Smooth muscle cell (in vitro differentiated cells): ENCODE data around the gene GPR148. TPM values are rescaled to one million over a fixed set of nuclear protein-coding genes. Genes with fewer than 3 reads are reported as not detected.

Experiments
- DNase-seq: peaks from one replicate; lab custom pipeline; 2025; ENCODE audit not compliant: unreplicated experiment; lab: John Stamatoyannopoulos, UW
- H2AFZ ChIP-seq: fragments of 200-600 bp; sonication (generic); 2 replicates; pipeline ENCODE4 v1.6.0; 2016; ENCODE audit warnings: antibody characterized with exemption, low read depth, mild to moderate bottlenecking
- H3F3A ChIP-seq: fragments of 200-600 bp; sonication (generic); 2 replicates; pipeline ENCODE4 v1.6.0; 2017; ENCODE audit warnings: antibody characterized with exemption, low read depth
- H3K27ac ChIP-seq: fragments of 200-600 bp; sonication (generic); 2 replicates; pipeline ENCODE4 v1.5.1; 2016; ENCODE audit warnings: low read depth, mild to moderate bottlenecking
- H3K27me3 ChIP-seq: fragments of 200-600 bp; sonication (generic); 2 replicates; pipeline ENCODE4 v1.6.1; 2016; ENCODE audit warnings: low read depth, mild to moderate bottlenecking
- H3K36me3 ChIP-seq: fragments of 200-600 bp; sonication (generic); 2 replicates; pipeline ENCODE4 v1.5.1; 2016; ENCODE audit warnings: low read depth
- H3K4me1 ChIP-seq: fragments of 200-600 bp; sonication (generic); 2 replicates; pipeline ENCODE4 v1.5.1; 2016; ENCODE audit warnings: low read depth
- H3K4me2 ChIP-seq: fragments of 200-600 bp; sonication (generic); 2 replicates; pipeline ENCODE4 v1.6.0; 2016; ENCODE audit warnings: mild to moderate bottlenecking
- H3K4me3 ChIP-seq: fragments of 200-600 bp; sonication (generic); 2 replicates; pipeline ENCODE4 v1.5.1; 2016; ENCODE audit warnings: mild to moderate bottlenecking
- H3K79me2 ChIP-seq: fragments of 200-600 bp; sonication (generic); 2 replicates; pipeline ENCODE4 v1.6.0; 2016; ENCODE audit warnings: low read depth, mild to moderate bottlenecking
- H3K9ac ChIP-seq: fragments of 200-600 bp; sonication (generic); 2 replicates; pipeline ENCODE4 v1.6.0; 2016; ENCODE audit warnings: low read depth
- H3K9me3 ChIP-seq: fragments of 200-600 bp; sonication (generic); replicated peaks from 2 replicates; pipeline ENCODE4 v1.5.1; 2016; ENCODE audit warnings: low read depth
- H4K20me1 ChIP-seq: fragments of 200-600 bp; sonication (generic); 2 replicates; pipeline ENCODE4 v1.6.0; 2016; ENCODE audit warnings: low read depth
- WGBS: methylation state at CpG from one replicate; pipeline ENCODE4 v1.1.7; 2016; ENCODE audit warnings: low lambda C conversion rate; 5-methylcytosine and 5-hydroxymethylcytosine counted together
- polyA plus RNA-seq: library from polyadenylated mRNA; unstranded; fragments of >200 nt; fragmentation: Nextera tagmentation; extraction: Ambion mirVana; gene quantifications from 2 replicates; pipeline ENCODE4 v1.2.1, GENCODE V29; 2016
- total RNA-seq: library from RNA; depleted of rRNA; stranded (reverse); fragments of >200 nt; gene quantifications from 2 replicates; pipeline ENCODE4 v1.2.3, GENCODE V29; 2014
- TF ChIP-seq, protein P1 (sequence below): fragments of 200-600 bp; sonication (generic); IDR thresholded peaks from 2 replicates; pipeline ENCODE4 v1.5.1; 2017; ENCODE audit warnings: borderline replicate concordance, mild to moderate bottlenecking, antibody characterized with exemption; ENCODE audit not compliant: insufficient read depth, poor library complexity, severe bottlenecking

The GPR148 gene
- total and polyA plus RNA-seq, 2 experiments from 2014 or later: not detected

GRCh38 chr2:130754811-130755210 is 25.9 kb downstream of the GPR148 start:
- Histone ChIP-seq H3K9ac (no peak overlapping the region), H3K4me2 (no peak overlapping the region)
- TF ChIP-seq, protein P1, sequence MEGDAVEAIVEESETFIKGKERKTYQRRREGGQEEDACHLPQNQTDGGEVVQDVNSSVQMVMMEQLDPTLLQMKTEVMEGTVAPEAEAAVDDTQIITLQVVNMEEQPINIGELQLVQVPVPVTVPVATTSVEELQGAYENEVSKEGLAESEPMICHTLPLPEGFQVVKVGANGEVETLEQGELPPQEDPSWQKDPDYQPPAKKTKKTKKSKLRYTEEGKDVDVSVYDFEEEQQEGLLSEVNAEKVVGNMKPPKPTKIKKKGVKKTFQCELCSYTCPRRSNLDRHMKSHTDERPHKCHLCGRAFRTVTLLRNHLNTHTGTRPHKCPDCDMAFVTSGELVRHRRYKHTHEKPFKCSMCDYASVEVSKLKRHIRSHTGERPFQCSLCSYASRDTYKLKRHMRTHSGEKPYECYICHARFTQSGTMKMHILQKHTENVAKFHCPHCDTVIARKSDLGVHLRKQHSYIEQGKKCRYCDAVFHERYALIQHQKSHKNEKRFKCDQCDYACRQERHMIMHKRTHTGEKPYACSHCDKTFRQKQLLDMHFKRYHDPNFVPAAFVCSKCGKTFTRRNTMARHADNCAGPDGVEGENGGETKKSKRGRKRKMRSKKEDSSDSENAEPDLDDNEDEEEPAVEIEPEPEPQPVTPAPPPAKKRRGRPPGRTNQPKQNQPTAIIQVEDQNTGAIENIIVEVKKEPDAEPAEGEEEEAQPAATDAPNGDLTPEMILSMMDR: no peak

DNA sequence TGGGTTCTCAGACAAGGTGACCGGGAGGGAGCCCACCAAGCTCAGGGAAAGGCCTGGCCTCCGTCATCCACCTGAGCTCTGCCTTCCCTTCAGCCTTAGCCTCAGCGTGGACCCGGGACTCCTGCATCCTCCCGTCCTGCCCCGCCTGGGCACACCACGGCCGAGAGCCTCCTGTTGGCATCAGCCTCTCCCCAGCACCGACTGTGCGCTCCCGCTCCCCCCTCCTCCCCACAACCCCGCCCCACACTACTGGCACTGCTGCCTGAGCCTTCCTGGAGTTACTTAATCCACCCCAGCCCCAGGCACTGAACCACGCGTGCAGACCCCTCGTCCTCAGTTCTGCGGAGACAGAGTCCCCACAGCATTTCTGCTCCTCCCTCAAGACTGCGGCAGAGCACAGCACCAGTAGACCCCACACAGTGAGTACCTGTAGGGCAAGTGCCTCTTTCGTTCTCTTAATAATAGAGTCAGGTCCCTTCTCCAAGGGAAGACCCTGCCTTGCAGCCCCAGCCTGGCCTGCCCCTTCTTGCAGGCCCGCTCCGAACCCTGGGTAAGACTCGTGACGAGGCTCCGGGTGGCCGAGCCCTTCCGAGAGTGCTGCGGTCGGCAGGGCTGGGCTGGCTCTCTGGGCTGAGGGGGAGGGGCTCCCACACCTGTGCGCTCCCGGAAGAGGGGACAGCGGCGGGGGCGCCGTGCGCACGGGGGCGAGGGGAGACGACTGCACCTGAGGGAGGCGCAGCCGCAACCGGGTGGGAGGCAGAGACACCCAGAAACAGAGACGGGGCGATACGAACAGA is 26.6 kb downstream of the GPR148 start, which contains the start of gene AMER3:
Gene AMER3 (plus strand): TSS at position 285 of the 797 bp plus-strand sequence. CDS start 6,533 bp downstream, outside the sequence.
- Histone ChIP-seq H4K20me1 (no peaks in the 10 kb centered on the region), H3K4me3 (peak within 1 kb of the TSS; percentile 50), H3K9ac (no peak within 1 kb of the TSS), H3K27me3 (peaks cover 73% of the 10 kb centered on the region), H3K79me2 (no peaks in the 10 kb centered on the region), H3K27ac (no peak within 1 kb of the TSS), H3K4me1 (peaks cover 3% of the 10 kb centered on the region), H3K36me3 (no peaks in the 10 kb centered on the region), H3F3A (no peaks in the 10 kb centered on the region), H2AFZ (no peak within 1 kb of the TSS), H3K9me3 (no peaks in the 10 kb centered on the region), H3K4me2 (peak within 1 kb of the TSS; percentile 87)
- 1% methylated on average over 17 of the region's 43 CpGs for WGBS
- TF ChIP-seq, protein P1: no peak
- no peak for DNase-seq

More at GRCh38 chr2:130754811-130755210, 25.9 kb downstream of the GPR148 start:
- DNase-seq: no peak
- Histone ChIP-seq H3F3A (no peaks in the 10 kb centered on the region), H3K79me2 (no peaks in the 10 kb centered on the region), H4K20me1 (no peaks in the 10 kb centered on the region), H3K4me1 (peaks cover 3% of the 10 kb centered on the region), H3K27me3 (peaks cover 69% of the 10 kb centered on the region), H2AFZ (no peak overlapping the region), H3K4me3 (no peak overlapping the region), H3K36me3 (no peaks in the 10 kb centered on the region), H3K9me3 (no peaks in the 10 kb centered on the region), H3K27ac (no peak overlapping the region)
- WGBS: 50% methylated on average over 8 of the region's 8 CpGs

GRCh38 chr2:130756053-130756873 is 27.4 kb downstream of the GPR148 start:
- Histone ChIP-seq H2AFZ (no peak overlapping the region), H3K9ac (no peak overlapping the region), H3K4me1 (peaks cover 3% of the 10 kb centered on the region), H3K4me2 (peak overlapping the region; percentile 87), H3K9me3 (no peaks in the 10 kb centered on the region), H4K20me1 (no peaks in the 10 kb centered on the region), H3K36me3 (no peaks in the 10 kb centered on the region), H3K27me3 (peaks cover 73% of the 10 kb centered on the region), H3F3A (no peaks in the 10 kb centered on the region), H3K27ac (no peak overlapping the region), H3K79me2 (no peaks in the 10 kb centered on the region), H3K4me3 (peak overlapping the region; percentile 50)
- TF ChIP-seq, protein P1: no peak
- 2% methylated on average over 47 of the region's 80 CpGs for WGBS
- DNase-seq: no peak
